ENCODE results near the gene LONRF2.

LONRF2 gene

DNA sequence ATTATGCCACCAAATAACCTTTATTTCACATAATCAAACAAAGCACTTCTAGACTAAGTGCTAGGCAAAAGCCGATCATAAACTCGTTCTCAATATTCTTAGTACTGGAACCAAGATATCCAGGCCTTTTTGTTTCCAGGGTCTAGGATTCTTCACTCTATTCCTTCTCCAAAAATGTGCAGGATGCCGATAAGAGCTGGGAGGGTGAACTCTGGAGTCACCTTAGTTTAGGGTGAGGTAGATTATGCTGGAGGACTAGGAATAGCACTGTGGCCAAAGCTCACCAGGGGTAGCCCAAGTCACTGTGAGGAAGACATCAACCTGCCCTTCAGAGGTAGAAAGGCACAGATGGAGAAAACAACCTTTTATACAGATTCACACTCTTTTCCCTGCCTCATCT lies 37.3 kb downstream of the LONRF2 start:
- H3K4ac ChIP-seq (ENCODE audit: low read depth in 1 of 2, low read length in 2 of 2), result no peak overlapping the region
- H3K27ac ChIP-seq (ENCODE audit: low read length, poor library complexity, severe bottlenecking), result peak overlapping the region; percentile 92
- H3K23ac ChIP-seq (ENCODE audit: low read length in 2 of 2), result no peak overlapping the region
- peak overlapping the region in 1 of 2 experiments; percentile 85 for H3K18ac ChIP-seq (ENCODE audit: low read depth in 1 of 2, low read length in 2 of 2)
- no peaks in the 10 kb centered on the region for H3K9me3 ChIP-seq (ENCODE audit: control insufficient read depth, low read length)
- H3K36me3 ChIP-seq (ENCODE audit: control insufficient read depth in 1 of 2, insufficient read depth in 2 of 2, low read depth in 1 of 2, low read length in 2 of 2), result no peaks in the 10 kb centered on the region
- no peak overlapping the region for H3K4me2 ChIP-seq (ENCODE audit: low read length, poor library complexity, severe bottlenecking)
- H4K8ac ChIP-seq (ENCODE audit: low read length), result no peak overlapping the region
- H2BK120ac ChIP-seq (ENCODE audit: low read depth, low read length), result no peak overlapping the region
- no peak overlapping the region for H2AFZ ChIP-seq (ENCODE audit: low read depth, low read length)
- H2AK5ac ChIP-seq (ENCODE audit: low read length, severe bottlenecking), result peak overlapping the region; percentile 47
- no peak overlapping the region for H3K9ac ChIP-seq (ENCODE audit: low read length)
- no peak overlapping the region for H3K14ac ChIP-seq (ENCODE audit: low read length in 2 of 2)
- peaks cover 22% of the 10 kb centered on the region for H3K4me1 ChIP-seq (ENCODE audit: control insufficient read depth, insufficient read depth, low read depth, low read length)
- 33% methylated on average over 3 of the region's 3 CpGs for WGBS
- no peak overlapping the region for H3K4me3 ChIP-seq (ENCODE audit: insufficient read depth in 1 of 2, low read depth in 1 of 2, low read length in 2 of 2)
- peaks cover 0 to 3% of the 10 kb centered on the region in 2 experiments for H3K27me3 ChIP-seq (ENCODE audit: control insufficient read depth in 1 of 2, insufficient read depth in 1 of 2, low read length in 2 of 2)
- H4K91ac ChIP-seq (ENCODE audit: low read length), result no peak overlapping the region
- peak overlapping the region; percentile 22 for H2BK5ac ChIP-seq (ENCODE audit: low read depth, low read length, poor library complexity, severe bottlenecking)
- no peaks in the 10 kb centered on the region for H3K79me1 ChIP-seq (replicated peaks; ENCODE audit: low read length, poor library complexity, severe bottlenecking)
- peak overlapping the region in 1 of 2 experiments; percentile 86 for H2BK12ac ChIP-seq (ENCODE audit: low read length in 2 of 2)
- no peak for DNase-seq
- H2BK15ac ChIP-seq (ENCODE audit: low read depth, poor library complexity, severe bottlenecking), result no peak overlapping the region

DNA sequence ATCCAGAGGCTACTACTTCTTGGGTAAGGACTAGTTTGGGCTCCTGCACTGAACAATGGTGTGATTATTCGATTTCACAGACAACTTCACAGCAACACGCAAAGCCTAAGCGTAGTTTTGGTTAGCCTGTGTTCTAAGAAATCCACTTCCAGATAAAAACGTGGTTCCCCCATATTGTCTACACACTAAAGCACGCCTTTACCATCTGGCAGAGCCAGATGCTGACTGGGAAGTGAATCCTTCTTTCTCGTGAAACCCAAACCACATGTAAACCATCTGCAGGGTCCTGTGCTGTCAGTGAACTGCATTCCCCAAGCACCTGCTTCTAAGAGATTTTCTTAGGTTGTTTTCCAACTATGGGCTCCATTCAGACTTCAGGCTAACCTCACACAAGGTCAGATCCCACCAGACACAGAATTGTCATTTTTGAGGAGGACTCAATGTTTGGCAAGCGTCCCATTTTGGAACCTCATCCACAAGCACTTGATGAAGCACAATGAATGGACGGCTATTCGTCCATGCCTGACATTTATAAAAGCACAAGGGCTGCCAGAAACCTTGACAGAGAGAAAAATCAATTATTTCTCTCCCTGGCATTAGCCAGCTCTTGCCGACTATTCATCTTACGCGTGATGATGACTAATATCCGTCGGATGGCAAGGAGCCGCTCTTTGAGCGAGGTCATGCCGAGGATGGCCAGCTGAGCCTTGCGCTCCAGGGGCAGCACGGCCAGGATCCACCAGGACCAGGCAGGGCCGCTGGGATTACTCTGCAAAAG lies 38.4 kb downstream of the LONRF2 start:
- Histone ChIP-seq H3K9ac (ENCODE audit: low read length) (no peak overlapping the region), H2BK5ac (ENCODE audit: low read depth, low read length, poor library complexity, severe bottlenecking) (no peak overlapping the region), H4K91ac (ENCODE audit: low read length) (no peak overlapping the region), H3K79me1 (replicated peaks; ENCODE audit: low read length, poor library complexity, severe bottlenecking) (no peaks in the 10 kb centered on the region), H3K14ac (ENCODE audit: low read length in 2 of 2) (no peak overlapping the region), H3K27me3 (ENCODE audit: control insufficient read depth in 1 of 2, insufficient read depth in 1 of 2, low read length in 2 of 2) (peaks cover 0 to 3% of the 10 kb centered on the region in 2 experiments), H3K27ac (ENCODE audit: low read length, poor library complexity, severe bottlenecking) (peak overlapping the region; percentile 75), H2BK120ac (ENCODE audit: low read depth, low read length) (no peak overlapping the region), H3K9me3 (ENCODE audit: control insufficient read depth, low read length) (no peaks in the 10 kb centered on the region), H4K8ac (ENCODE audit: low read length) (peak overlapping the region; percentile 71), H3K23ac (ENCODE audit: low read length in 2 of 2) (no peak overlapping the region), H2AFZ (ENCODE audit: low read depth, low read length) (no peak overlapping the region), H2BK12ac (ENCODE audit: low read length in 2 of 2) (peak overlapping the region; percentile 42 to 69), H3K4me2 (ENCODE audit: low read length, poor library complexity, severe bottlenecking) (peak overlapping the region; percentile 10), H3K4me1 (ENCODE audit: control insufficient read depth, insufficient read depth, low read depth, low read length) (peaks cover 22% of the 10 kb centered on the region), H3K18ac (ENCODE audit: low read depth in 1 of 2, low read length in 2 of 2) (peak overlapping the region in 1 of 2 experiments; percentile 50), H3K4ac (ENCODE audit: low read depth in 1 of 2, low read length in 2 of 2) (no peak overlapping the region), H3K4me3 (ENCODE audit: insufficient read depth in 1 of 2, low read depth in 1 of 2, low read length in 2 of 2) (no peak overlapping the region), H2BK15ac (ENCODE audit: low read depth, poor library complexity, severe bottlenecking) (no peak overlapping the region), H2AK5ac (ENCODE audit: low read length, severe bottlenecking) (peak overlapping the region; percentile 6), H3K36me3 (ENCODE audit: control insufficient read depth in 1 of 2, insufficient read depth in 2 of 2, low read depth in 1 of 2, low read length in 2 of 2) (no peaks in the 10 kb centered on the region)
- WGBS, result 71% methylated on average over 20 of the region's 20 CpGs
- no peak for DNase-seq

DNA sequence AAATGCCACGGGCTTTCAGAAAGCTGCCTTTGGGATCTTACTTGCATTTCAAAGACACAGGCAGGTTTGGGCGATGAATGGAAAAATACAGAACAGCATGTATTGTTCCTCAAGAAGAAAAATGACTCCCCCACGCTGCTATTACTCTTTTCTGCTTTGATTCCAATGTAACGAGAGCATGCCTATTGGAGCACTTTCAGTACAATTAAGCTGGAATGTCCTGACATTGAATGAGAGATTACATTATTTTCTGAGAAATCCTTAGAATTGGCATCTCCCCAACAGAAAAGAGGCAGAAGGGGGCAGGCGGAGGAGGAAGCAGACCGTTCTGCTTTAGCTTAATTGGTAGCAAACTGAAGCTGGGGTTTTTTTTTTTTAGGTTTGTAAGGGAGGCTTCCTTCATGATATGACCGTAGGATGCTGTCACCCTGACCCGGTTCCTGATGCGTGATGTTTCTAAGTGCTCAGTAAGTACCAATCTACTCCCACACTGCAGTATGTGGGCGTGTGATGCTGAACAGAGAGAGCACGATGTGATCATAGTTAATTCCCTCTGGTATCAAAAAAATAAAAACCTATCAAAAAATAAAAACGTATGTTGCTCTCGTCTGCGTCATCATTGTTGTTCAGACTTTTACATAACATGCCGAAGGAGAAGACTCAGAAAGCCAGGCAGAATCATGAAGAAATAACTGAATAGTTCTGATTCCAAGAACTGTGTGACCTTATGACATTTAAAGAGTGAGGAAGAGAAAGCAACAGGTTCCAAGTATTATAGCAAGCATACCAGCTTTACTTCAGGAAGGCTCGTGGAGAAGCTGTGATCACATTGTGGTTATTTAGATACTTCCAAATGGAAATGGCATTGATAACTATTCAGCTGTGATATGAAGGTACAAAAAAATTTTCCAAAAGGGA lies 40.5 kb downstream of the LONRF2 start:
- Histone ChIP-seq H3K9ac (ENCODE audit: low read length) (peak overlapping the region; percentile 63), H2BK15ac (ENCODE audit: low read depth, poor library complexity, severe bottlenecking) (no peak overlapping the region), H3K36me3 (ENCODE audit: control insufficient read depth in 1 of 2, insufficient read depth in 2 of 2, low read depth in 1 of 2, low read length in 2 of 2) (no peaks in the 10 kb centered on the region), H4K91ac (ENCODE audit: low read length) (no peak overlapping the region), H3K27ac (ENCODE audit: low read length, poor library complexity, severe bottlenecking) (no peak overlapping the region), H2BK5ac (ENCODE audit: low read depth, low read length, poor library complexity, severe bottlenecking) (no peak overlapping the region), H3K4me2 (ENCODE audit: low read length, poor library complexity, severe bottlenecking) (no peak overlapping the region), H2AK5ac (ENCODE audit: low read length, severe bottlenecking) (peak overlapping the region; percentile 70), H3K23ac (ENCODE audit: low read length in 2 of 2) (no peak overlapping the region), H3K4me1 (ENCODE audit: control insufficient read depth, insufficient read depth, low read depth, low read length) (peaks cover 18% of the 10 kb centered on the region), H3K4me3 (ENCODE audit: insufficient read depth in 1 of 2, low read depth in 1 of 2, low read length in 2 of 2) (peak overlapping the region in 1 of 2 experiments; percentile 68), H2BK12ac (ENCODE audit: low read length in 2 of 2) (peak overlapping the region in 1 of 2 experiments; percentile 25), H2AFZ (ENCODE audit: low read depth, low read length) (no peak overlapping the region), H3K14ac (ENCODE audit: low read length in 2 of 2) (no peak overlapping the region), H3K79me1 (replicated peaks; ENCODE audit: low read length, poor library complexity, severe bottlenecking) (no peaks in the 10 kb centered on the region), H2BK120ac (ENCODE audit: low read depth, low read length) (no peak overlapping the region), H3K4ac (ENCODE audit: low read depth in 1 of 2, low read length in 2 of 2) (no peak overlapping the region), H3K9me3 (ENCODE audit: control insufficient read depth, low read length) (no peaks in the 10 kb centered on the region), H3K27me3 (ENCODE audit: control insufficient read depth in 1 of 2, insufficient read depth in 1 of 2, low read length in 2 of 2) (no peaks in the 10 kb centered on the region), H3K18ac (ENCODE audit: low read depth in 1 of 2, low read length in 2 of 2) (no peak overlapping the region), H4K8ac (ENCODE audit: low read length) (no peak overlapping the region)
- WGBS, result 74% methylated on average over 15 of the region's 16 CpGs
- no peak for DNase-seq

All from mesenchymal stem cell (in vitro differentiated cells and primary cell).